Activated T-helper 2 cell treated with anti-CD3 and anti-CD28 coated beads, Interferon-gamma antibody, Interleukin-2, Interleukin-4, amounts not matched to agents 10 μg/mL and 5 μg/mL and 100 μg/mL, durations not matched to agents 14 hours and 24 hours and 36 hours (primary cell): ENCODE data around the gene PPP2R2B. TPM values are rescaled to one million over a fixed set of nuclear protein-coding genes. Genes with fewer than 3 reads are reported as not detected.

Experiments
- DNase-seq: peaks from one replicate; pipeline ENCODE4 v3.0.0; 2021; ENCODE audit warnings: low spot score
- H3K27ac Mint-ChIP-seq: one replicate; pipeline ENCODE4 v1.8.0; 2021; ENCODE audit warnings: mixed read lengths
- H3K27me3 Mint-ChIP-seq: one replicate; pipeline ENCODE4 v1.8.0; 2021; ENCODE audit warnings: low read depth, mixed read lengths
- H3K36me3 Mint-ChIP-seq: one replicate; pipeline ENCODE4 v1.8.0; 2021; ENCODE audit warnings: low read depth, mixed read lengths
- H3K4me1 Mint-ChIP-seq: one replicate; pipeline ENCODE4 v1.8.0; 2021; ENCODE audit warnings: low read depth, mixed read lengths
- H3K4me3 Mint-ChIP-seq: one replicate; pipeline ENCODE4 v1.8.0; 2021; ENCODE audit warnings: low read depth, mild to moderate bottlenecking, moderate library complexity, mixed read lengths
- H3K9me3 Mint-ChIP-seq: one replicate; pipeline ENCODE4 v1.8.0; 2021; ENCODE audit warnings: mixed read lengths
- intact Hi-C: fragments of 100-400 bp; cut with micrococcal nuclease; formaldehyde crosslinking; loops from one replicate; pipeline ENCODE4 v1.15.1; 2023
- total RNA-seq: library from RNA; stranded (reverse); gene quantifications from 2 replicates; pipeline ENCODE4 v1.2.3, GENCODE V29; 2022

PPP2R2B gene
- total RNA-seq, 1 donor from 2014 or later: 0.34 TPM

DNA sequence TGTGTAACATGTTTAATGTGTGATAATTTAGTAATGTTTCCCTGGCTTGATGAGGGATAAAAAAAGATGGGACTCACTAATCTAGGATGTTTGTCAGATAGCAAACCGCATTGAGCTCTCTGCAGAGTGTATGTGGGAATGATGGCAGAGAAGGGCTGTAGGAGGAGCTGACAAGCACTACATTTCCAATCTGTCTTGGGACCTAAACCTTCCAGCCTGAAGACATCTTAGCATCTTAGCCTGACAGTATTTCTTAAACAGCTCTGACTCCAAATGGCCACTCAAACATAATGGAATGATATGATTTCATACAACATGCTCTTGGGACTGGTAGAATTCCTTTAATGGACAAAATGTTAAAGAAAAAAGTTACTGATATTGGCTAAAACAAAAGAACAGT lies 116.7 kb downstream of the PPP2R2B start:
- Mint-ChIP-seq H3K27me3 (peaks cover 13% of the 10 kb centered on the region), H3K4me1 (peaks cover 3% of the 10 kb centered on the region), H3K36me3 (no peaks in the 10 kb centered on the region), H3K9me3 (peaks cover 5% of the 10 kb centered on the region), H3K4me3 (no peak overlapping the region), H3K27ac (no peak overlapping the region)
- intact Hi-C loops: no loop called here
- no peak for DNase-seq

GRCh38 chr5:146758938-146759337 lies 119.6 kb downstream of the PPP2R2B start:
- DNase-seq: no peak
- Mint-ChIP-seq H3K9me3 (peaks cover 5% of the 10 kb centered on the region), H3K27ac (no peak overlapping the region), H3K36me3 (no peaks in the 10 kb centered on the region), H3K27me3 (peaks cover 20% of the 10 kb centered on the region), H3K4me1 (peaks cover 4% of the 10 kb centered on the region), H3K4me3 (no peak overlapping the region)
- intact Hi-C loops: no loop called here

DNA sequence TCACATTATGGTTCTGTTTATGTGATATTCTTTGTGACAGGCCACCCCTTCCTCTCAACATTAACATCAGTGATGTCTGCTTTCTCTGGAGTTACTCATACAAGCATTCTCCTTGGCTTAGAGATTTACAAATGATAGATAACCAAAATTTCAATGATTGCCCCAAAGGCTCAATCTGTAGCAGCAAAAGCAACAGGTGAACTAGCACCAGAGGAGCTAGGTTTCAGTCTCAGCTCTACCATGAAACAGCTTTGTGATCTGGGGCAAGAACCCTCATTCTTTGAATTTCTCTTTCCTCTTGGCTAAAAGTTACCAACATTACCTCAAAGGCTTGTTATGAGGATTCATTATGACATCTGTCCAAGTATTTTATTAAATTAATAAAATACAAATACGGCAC lies 120.5 kb downstream of the PPP2R2B start:
- no peak overlapping the region for H3K27ac Mint-ChIP-seq
- H3K27me3 Mint-ChIP-seq: peaks cover 20% of the 10 kb centered on the region
- no peak for DNase-seq
- H3K9me3 Mint-ChIP-seq: peaks cover 5% of the 10 kb centered on the region
- intact Hi-C loops: no loop called here
- peaks cover 12% of the 10 kb centered on the region for H3K4me1 Mint-ChIP-seq
- H3K4me3 Mint-ChIP-seq: no peak overlapping the region
- peaks cover 3% of the 10 kb centered on the region for H3K36me3 Mint-ChIP-seq

GRCh38 chr5:146756546-146756945 lies 122.0 kb downstream of the PPP2R2B start:
- H3K9me3 Mint-ChIP-seq: peaks cover 6% of the 10 kb centered on the region
- intact Hi-C loops: no loop called here
- no peak overlapping the region for H3K4me3 Mint-ChIP-seq
- no peak overlapping the region for H3K27ac Mint-ChIP-seq
- peaks cover 27% of the 10 kb centered on the region for H3K4me1 Mint-ChIP-seq
- DNase-seq: no peak
- peaks cover 4% of the 10 kb centered on the region for H3K36me3 Mint-ChIP-seq
- peaks cover 20% of the 10 kb centered on the region for H3K27me3 Mint-ChIP-seq

GRCh38 chr5:146755793-146756192 lies 122.8 kb downstream of the PPP2R2B start:
- H3K4me1 Mint-ChIP-seq: peaks cover 34% of the 10 kb centered on the region
- H3K4me3 Mint-ChIP-seq: no peak overlapping the region
- no peak for DNase-seq
- no peak overlapping the region for H3K27ac Mint-ChIP-seq
- H3K9me3 Mint-ChIP-seq: peaks cover 13% of the 10 kb centered on the region
- intact Hi-C loops: no loop called here
- peaks cover 20% of the 10 kb centered on the region for H3K27me3 Mint-ChIP-seq
- H3K36me3 Mint-ChIP-seq: peaks cover 11% of the 10 kb centered on the region

DNA sequence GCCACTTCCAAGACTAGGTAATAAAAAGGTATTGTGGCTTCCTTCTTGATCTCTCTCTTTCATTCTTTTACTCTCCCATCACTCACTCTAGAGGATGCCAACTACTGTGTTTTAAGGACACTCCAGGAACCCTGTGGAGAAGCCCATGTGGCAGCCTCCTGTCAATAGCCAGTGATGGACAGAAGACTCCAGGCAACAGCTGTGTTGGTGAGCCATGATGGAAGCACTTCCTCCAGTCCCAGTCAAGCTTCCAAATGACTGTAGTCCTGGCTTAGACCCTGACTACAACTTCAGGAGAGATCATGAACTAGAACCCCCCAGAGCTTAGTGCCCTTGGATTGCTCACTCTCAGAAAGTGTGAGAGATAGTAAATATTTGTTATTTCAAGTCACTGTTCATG lies 123.9 kb downstream of the PPP2R2B start:
- Mint-ChIP-seq H3K9me3 (peaks cover 10% of the 10 kb centered on the region), H3K36me3 (peaks cover 13% of the 10 kb centered on the region), H3K27me3 (peaks cover 14% of the 10 kb centered on the region), H3K4me1 (peaks cover 35% of the 10 kb centered on the region), H3K27ac (no peak overlapping the region), H3K4me3 (no peak overlapping the region)
- DNase-seq: no peak
- intact Hi-C loops: no loop called here

- Mint-ChIP-seq H3K9me3 (peaks cover 15% of the 10 kb centered on the region), H3K36me3 (peaks cover 13% of the 10 kb centered on the region), H3K4me3 (no peak overlapping the region), H3K4me1 (peaks cover 34% of the 10 kb centered on the region), H3K27me3 (peaks cover 10% of the 10 kb centered on the region), H3K27ac (no peak overlapping the region)
- no peak for DNase-seq
- intact Hi-C loops: no loop called here
These were observed 124.9 kb downstream of the PPP2R2B start for GRCh38 chr5:146753641-146754040.

DNA sequence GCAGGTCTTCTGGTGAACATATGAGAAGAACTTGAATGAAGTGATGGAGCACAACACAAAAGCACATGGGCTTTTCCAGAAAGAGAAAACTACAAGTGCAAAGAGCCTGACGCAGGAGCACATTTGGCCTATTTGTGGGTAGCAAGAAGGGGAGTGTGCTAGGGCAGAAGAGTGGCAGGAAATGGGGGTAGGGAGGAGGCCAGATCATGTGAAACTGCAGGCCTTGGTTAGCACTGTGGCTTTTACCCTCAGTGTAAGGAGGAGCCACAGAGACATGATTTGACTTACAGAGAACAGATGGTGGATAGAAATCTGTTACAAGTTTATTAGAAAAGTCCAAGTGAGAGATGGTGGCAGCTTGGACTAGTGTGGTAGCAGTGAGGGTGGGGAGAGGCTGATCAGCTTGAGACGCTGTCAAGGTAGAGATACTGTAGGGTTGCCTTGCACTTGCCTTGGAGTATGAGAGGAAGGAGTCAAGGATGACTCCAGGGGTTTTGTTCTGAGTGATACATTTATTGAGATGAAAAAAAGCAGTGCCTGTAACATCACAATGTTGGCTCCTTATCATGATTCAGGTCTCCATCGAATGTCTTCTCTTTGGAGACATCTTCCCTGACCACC lies 126.7 kb downstream of the PPP2R2B start:
- Mint-ChIP-seq H3K36me3 (peaks cover 13% of the 10 kb centered on the region), H3K9me3 (peaks cover 20% of the 10 kb centered on the region), H3K4me1 (peaks cover 34% of the 10 kb centered on the region), H3K27me3 (peaks cover 8% of the 10 kb centered on the region), H3K4me3 (peak overlapping the region; percentile 9), H3K27ac (peak overlapping the region; percentile 45)
- intact Hi-C loops: no loop called here
- DNase-seq: peak; percentile 60

DNA sequence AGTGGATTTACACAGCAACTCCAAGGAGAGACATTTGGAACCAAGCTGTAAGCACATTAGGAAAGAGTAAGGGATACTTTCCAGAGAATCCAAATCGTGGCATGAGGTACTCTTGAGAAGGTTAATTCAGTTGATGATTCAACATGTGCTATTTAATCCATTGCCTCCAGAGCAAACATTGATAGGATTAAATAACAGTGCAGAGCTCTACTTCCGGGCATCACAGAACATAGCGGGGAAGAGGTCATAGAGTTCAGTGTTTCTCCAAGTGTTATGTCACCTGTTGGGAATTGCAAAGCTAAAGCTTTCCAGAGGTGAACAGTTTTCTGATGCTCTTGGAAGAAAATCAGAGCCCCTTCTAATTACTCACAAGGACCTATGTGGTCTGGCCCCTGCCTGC lies 127.5 kb downstream of the PPP2R2B start:
- Mint-ChIP-seq H3K4me1 (peaks cover 34% of the 10 kb centered on the region), H3K4me3 (no peak overlapping the region), H3K9me3 (peaks cover 20% of the 10 kb centered on the region), H3K27me3 (peaks cover 5% of the 10 kb centered on the region), H3K36me3 (peaks cover 13% of the 10 kb centered on the region), H3K27ac (no peak overlapping the region)
- intact Hi-C loops: no loop called here
- DNase-seq: no peak

DNA sequence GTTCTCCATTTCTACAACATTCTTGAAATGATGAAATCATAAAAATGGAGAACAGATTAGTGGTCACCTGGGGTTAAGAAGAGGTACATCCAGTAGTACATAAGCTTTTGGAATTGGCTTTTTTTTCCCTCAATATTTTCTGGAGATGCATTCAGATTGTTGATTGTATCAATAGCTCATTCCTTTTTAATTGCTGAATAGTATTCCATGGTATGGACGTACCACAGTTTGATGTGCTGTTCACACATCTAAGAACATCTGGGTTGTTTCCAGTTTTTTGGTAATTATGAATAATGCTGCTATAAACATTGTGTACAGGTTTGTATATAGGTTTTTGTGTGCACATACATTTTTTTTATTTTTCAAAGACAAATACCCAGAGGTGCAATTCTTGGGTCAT lies 130.0 kb downstream of the PPP2R2B start:
- H3K4me1 Mint-ChIP-seq: peaks cover 28% of the 10 kb centered on the region
- H3K4me3 Mint-ChIP-seq: no peak overlapping the region
- peaks cover 20% of the 10 kb centered on the region for H3K9me3 Mint-ChIP-seq
- H3K27me3 Mint-ChIP-seq: peaks cover 3% of the 10 kb centered on the region
- peaks cover 13% of the 10 kb centered on the region for H3K36me3 Mint-ChIP-seq
- DNase-seq: no peak
- H3K27ac Mint-ChIP-seq: no peak overlapping the region
- intact Hi-C loops: no loop called here

DNA sequence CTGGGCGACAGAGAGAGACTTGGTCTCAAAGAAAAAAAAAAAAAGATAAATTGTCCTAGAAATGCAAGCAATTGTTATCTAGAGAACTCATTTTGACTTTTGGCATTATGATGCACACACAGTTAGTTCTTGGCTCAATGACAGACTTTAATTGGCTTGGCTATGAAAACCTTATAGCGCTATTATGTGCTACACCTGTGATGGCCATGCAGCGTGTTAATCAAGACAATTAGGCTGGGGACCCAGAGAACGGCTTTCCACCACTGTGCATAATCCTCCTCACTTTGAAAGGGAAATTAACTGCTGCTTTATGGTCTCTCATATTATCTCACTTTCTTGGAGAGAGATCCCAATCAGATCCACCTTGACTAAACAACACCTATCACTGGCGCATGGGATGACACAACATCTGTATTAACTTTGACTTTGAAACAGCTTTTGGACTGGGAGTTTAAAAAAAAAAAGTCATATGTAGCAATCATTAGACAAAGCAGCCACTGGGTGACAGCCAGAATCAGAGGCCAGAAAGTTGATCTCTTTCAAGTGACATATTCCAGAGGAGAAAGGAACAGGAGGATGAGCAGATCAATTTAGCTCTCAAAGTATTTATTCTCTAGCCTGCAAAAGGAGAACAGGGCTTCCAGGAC lies 132.5 kb downstream of the PPP2R2B start:
- no peak overlapping the region for H3K27ac Mint-ChIP-seq

DNA sequence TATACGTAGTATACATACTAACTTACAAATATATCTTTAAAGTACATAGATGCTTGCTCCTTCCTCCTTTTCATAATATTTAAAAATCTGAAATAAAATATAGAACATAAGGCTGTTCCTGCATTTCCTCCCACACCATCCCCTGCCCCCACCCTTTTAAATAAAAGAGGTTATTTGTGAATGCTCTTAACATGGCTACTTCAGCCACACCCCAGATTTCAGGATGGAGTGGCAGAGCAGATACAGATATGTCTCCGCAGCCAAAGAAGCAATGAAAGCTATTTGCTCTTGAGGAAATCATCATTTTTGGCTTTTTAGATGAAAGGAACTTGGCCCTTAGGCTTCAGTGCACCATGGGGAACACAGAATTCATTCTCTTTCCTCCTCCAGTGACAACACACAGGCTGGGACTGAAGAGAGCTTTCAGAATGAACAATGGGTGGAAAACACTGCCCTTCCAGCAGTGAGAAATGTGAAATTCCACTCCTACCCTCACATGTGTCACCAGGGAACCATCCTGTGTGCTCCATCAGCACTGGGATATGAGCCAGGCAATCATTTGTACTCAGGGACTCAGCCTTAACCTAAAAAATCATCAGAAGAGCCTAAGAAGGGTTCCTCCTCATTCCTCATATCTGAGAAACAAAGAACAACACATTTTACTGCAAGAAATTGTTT lies 134.3 kb downstream of the PPP2R2B start:
- Mint-ChIP-seq H3K36me3 (no peaks in the 10 kb centered on the region), H3K4me1 (no peaks in the 10 kb centered on the region), H3K4me3 (no peak overlapping the region), H3K27me3 (peaks cover 3% of the 10 kb centered on the region), H3K9me3 (peaks cover 8% of the 10 kb centered on the region), H3K27ac (no peak overlapping the region)
- DNase-seq: no peak
- intact Hi-C loops: no loop called here

More for the DNA sequence above, 132.5 kb downstream of the PPP2R2B start:
- Mint-ChIP-seq H3K27me3 (peaks cover 3% of the 10 kb centered on the region), H3K4me3 (no peak overlapping the region), H3K4me1 (peaks cover 3% of the 10 kb centered on the region), H3K36me3 (peaks cover 4% of the 10 kb centered on the region), H3K9me3 (peaks cover 14% of the 10 kb centered on the region)
- intact Hi-C loops: no loop called here
- DNase-seq: no peak

DNA sequence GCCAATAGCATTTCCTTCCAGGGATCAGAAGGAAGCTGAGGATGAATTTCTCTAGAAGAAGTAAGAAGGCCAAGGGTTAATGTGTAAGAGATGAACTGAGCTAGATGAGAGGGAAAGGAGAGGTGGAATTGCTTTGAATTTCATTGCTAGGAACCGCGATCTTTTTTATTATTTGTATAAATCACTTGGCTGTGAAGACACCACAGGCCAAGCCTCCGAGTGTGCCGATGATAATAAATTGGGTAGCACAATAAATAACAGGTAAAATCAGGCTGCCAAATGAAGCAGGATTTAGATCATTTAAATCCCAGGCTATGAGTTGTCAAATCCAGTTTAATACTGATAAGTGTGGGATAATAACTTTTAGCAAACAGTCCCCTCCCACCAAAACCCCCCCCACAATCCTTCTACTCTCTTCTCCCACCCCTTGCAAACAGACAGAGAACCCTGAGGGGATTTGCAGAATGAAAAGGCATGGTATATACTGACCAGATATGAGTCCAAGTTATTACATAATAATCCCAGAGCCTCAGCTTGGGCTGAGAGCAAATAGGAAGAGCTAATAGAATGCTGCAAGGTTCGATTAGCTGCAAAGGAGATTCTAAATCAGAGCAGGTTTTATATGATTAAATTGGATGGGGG lies 143.5 kb downstream of the PPP2R2B start:
- H3K4me3 Mint-ChIP-seq: no peak overlapping the region
- H3K4me1 Mint-ChIP-seq: no peaks in the 10 kb centered on the region
- intact Hi-C loops: no loop called here
- H3K27ac Mint-ChIP-seq: no peak overlapping the region
- H3K27me3 Mint-ChIP-seq: no peaks in the 10 kb centered on the region
- peaks cover 8% of the 10 kb centered on the region for H3K9me3 Mint-ChIP-seq
- DNase-seq: no peak
- no peaks in the 10 kb centered on the region for H3K36me3 Mint-ChIP-seq
